ENCODE data around the gene RETN. TPM values are rescaled to one million over a fixed set of nuclear protein-coding genes. Genes with fewer than 3 reads are reported as not detected.

Gene RETN
- total and polyA plus RNA-seq, 2 donors from 2014 or later = 1.1 TPM; not detected in 1

GRCh38 chr19:7681340-7682174 lies 12.7 kb downstream of the RETN start:
- no peak overlapping the region for H3K27ac ChIP-seq (ENCODE audit: low read depth in 2 of 2, low read length in 2 of 2)
- peaks cover 0 to 8% (median 0%) of the 10 kb centered on the region in 3 donors for H3K4me1 ChIP-seq (ENCODE audit: control insufficient read depth in 2 of 3, insufficient read depth in 2 of 3, low read depth in 1 of 3, low read length in 3 of 3)
- peak overlapping the region; percentile 36 to 92 (median 92) for H3K9ac ChIP-seq (ENCODE audit: low read length in 3 of 3)
- H3K36me3 ChIP-seq (ENCODE audit: control insufficient read depth in 2 of 3, insufficient read depth in 3 of 3, low read length in 3 of 3) = no peaks in the 10 kb centered on the region
- DNase-seq (peak; percentile 85 to 93 (median 91)), FAIRE-seq (no peak)
- H3K9me3 ChIP-seq (ENCODE audit: control insufficient read depth in 2 of 3, insufficient read depth in 1 of 3, low read length in 3 of 3) = no peaks in the 10 kb centered on the region
- H3K4me3 ChIP-seq (ENCODE audit: low read length in 3 of 3) = peak overlapping the region; percentile 62 to 87 (median 78)
- intact Hi-C loops (cut with DNase I) = no loop called here
- TF ChIP-seq, protein P1, sequence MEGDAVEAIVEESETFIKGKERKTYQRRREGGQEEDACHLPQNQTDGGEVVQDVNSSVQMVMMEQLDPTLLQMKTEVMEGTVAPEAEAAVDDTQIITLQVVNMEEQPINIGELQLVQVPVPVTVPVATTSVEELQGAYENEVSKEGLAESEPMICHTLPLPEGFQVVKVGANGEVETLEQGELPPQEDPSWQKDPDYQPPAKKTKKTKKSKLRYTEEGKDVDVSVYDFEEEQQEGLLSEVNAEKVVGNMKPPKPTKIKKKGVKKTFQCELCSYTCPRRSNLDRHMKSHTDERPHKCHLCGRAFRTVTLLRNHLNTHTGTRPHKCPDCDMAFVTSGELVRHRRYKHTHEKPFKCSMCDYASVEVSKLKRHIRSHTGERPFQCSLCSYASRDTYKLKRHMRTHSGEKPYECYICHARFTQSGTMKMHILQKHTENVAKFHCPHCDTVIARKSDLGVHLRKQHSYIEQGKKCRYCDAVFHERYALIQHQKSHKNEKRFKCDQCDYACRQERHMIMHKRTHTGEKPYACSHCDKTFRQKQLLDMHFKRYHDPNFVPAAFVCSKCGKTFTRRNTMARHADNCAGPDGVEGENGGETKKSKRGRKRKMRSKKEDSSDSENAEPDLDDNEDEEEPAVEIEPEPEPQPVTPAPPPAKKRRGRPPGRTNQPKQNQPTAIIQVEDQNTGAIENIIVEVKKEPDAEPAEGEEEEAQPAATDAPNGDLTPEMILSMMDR (IDR thresholded peaks at IDR 0.05; ENCODE audit: borderline replicate concordance, extremely low read depth, insufficient read depth) = peak; percentile 52
- no peaks in the 10 kb centered on the region for H3K27me3 ChIP-seq (ENCODE audit: control insufficient read depth, insufficient read depth, low read length)

GRCh38 chr19:7682175-7682855 lies 13.5 kb downstream of the RETN start:
- Histone ChIP-seq H3K27ac (ENCODE audit: low read depth in 2 of 2, low read length in 2 of 2) (no peak overlapping the region), H3K9ac (ENCODE audit: low read length in 3 of 3) (no peak overlapping the region), H3K27me3 (ENCODE audit: control insufficient read depth, insufficient read depth, low read length) (no peaks in the 10 kb centered on the region), H3K4me3 (ENCODE audit: low read length in 3 of 3) (peak overlapping the region in 2 of 3 donors; percentile 55 to 87), H3K4me1 (ENCODE audit: control insufficient read depth in 2 of 3, insufficient read depth in 2 of 3, low read depth in 1 of 3, low read length in 3 of 3) (peaks cover 0 to 8% (median 0%) of the 10 kb centered on the region in 3 donors), H3K9me3 (ENCODE audit: control insufficient read depth in 2 of 3, insufficient read depth in 1 of 3, low read length in 3 of 3) (no peaks in the 10 kb centered on the region), H3K36me3 (ENCODE audit: control insufficient read depth in 2 of 3, insufficient read depth in 3 of 3, low read length in 3 of 3) (no peaks in the 10 kb centered on the region)
- peak in 4 of 5 donors; percentile 64 to 81 (median 74) for DNase-seq
- intact Hi-C loops (cut with DNase I) = no loop called here
- TF ChIP-seq, protein P1 (IDR thresholded peaks at IDR 0.05; ENCODE audit: borderline replicate concordance, extremely low read depth, insufficient read depth) = no peak
- no peak for FAIRE-seq

DNA sequence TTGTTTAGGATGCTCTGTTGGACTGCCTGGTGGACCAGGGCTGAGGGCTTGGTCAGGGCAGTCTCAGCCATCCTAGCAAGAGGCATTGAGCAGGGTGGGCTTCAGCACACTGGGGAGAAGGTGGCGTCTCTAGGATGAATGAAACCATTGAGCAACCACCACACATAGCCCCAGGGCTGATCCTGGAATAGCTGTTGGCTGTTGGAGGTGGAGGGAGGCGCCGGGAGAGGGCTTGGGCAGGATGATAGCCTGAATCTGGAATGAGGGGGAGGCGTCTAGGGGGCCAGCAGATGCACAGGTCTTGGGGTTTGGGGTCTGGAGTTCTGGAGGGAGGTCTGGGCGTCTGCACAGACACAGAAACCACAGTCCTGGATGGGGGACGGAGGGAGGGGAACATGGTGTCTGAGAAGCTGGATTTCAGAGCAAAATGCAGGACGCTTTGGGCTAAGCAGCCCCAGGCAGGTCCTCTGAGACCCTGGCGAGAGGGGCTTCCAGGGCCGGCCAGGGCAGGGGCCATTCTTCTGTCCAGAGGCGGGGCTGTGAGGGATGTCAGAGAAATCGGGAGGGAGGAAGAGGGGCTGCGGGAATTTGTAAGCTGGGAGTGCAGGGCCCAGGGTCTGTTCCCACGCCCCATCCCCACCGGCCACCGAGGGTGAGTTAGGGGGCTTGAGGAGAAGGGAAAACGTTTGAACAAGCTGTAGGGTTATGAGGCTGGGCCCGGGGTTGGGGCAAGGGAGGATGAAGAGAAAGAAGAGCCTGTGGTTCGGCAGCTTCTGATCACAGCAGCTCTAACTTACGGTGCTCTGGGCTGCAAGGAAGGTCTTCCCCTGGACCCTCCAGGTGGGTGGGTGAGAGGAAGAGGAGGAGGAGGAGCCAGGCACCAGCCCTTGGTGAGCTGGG lies 16.9 kb downstream of the RETN start:
- Histone ChIP-seq H3K27me3 (ENCODE audit: control insufficient read depth, insufficient read depth, low read length) (no peaks in the 10 kb centered on the region), H3K9ac (ENCODE audit: low read length in 3 of 3) (no peak overlapping the region), H3K36me3 (ENCODE audit: control insufficient read depth in 2 of 3, insufficient read depth in 3 of 3, low read length in 3 of 3) (no peaks in the 10 kb centered on the region), H3K4me1 (ENCODE audit: control insufficient read depth in 2 of 3, insufficient read depth in 2 of 3, low read depth in 1 of 3, low read length in 3 of 3) (peaks cover 0 to 3% (median 0%) of the 10 kb centered on the region in 3 donors), H3K27ac (ENCODE audit: low read depth in 2 of 2, low read length in 2 of 2) (no peak overlapping the region), H3K9me3 (ENCODE audit: control insufficient read depth in 2 of 3, insufficient read depth in 1 of 3, low read length in 3 of 3) (no peaks in the 10 kb centered on the region), H3K4me3 (ENCODE audit: low read length in 3 of 3) (no peak overlapping the region)
- TF ChIP-seq, protein P1 (IDR thresholded peaks at IDR 0.05; ENCODE audit: borderline replicate concordance, extremely low read depth, insufficient read depth) = no peak
- DNase-seq (no peak), FAIRE-seq (no peak)
- intact Hi-C loops (cut with DNase I) = no loop called here
